Colon (tissue), 2 donors: ENCODE measurements around the gene PMVK.
"Not testable (repeated sequence)": the region's sequence is repeated elsewhere in the genome, so short reads cannot be mapped to it uniquely, and the experiment has no call there.

ENCODE experiments used
- FAIRE-seq: peaks from 2 replicates; lab custom pipeline; 2012; peaks lifted over from hg19 to GRCh38; lab: Jason Lieb, UNC
- donor health status: control.
- donor health status: control.

PMVK gene

DNA sequence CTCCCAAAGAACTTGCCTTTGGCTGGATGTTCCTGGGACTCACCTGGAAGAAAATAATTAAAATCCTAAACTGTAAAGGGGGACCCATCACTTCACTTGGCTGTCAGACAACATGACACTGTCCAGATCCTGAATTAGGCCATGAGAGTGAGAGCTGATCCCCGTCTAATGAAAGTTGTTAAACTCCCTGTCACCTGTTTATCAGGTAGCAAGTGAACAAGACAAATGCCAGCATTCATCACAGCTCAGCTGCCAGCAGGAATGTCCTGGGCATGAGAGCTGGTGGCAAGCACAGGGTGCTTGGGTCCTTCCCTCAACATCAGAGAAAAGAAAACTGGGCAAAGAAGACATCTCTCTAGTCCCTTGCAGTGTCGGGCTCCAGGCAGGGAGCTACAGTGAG is 23.8 kb downstream of the PMVK start:
- no peak for FAIRE-seq

DNA sequence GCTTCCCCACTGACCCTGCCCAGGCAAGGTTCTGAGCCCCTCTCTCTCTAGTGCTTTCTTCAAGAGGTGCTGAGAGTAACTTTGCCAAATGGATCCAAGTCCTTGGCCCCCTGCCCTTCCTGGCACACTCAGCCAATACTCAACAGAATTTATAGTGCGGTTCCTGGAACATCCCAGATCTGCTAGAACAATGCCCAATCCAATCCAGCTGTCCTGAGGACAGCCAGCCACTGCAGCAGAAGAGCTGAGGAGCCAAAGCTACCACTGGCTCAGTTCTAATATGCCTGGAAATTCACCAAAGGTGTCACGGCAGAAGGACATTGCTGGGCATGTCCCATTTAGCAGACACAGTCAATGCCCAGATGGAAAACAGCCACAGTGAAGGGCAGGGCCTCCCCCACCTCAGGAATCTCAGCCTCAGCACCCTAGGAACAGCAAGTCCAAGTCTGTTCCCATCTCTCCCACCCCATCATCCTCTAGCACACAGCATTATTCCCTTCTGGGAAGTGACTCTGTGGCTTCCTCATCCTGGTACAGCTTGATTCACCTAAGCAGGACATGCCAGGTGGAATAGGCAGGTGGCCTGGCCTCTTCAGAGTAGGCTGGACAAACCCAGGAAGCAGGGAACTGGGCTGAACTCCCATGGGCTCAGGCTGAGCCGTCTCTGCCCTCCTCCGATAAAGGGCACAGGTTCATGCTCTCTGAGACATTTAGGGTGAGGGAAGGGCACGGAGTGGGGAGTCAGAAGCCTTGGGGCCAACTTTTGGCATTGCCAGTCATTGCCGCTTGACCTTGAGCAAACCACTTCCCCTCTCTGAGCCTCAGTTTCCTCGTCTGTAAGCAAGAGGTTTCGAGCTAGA is 24.6 kb downstream of the PMVK start:
- no peak for FAIRE-seq

GRCh38 chr1:154910851-154911250 is 25.7 kb downstream of the PMVK start:
- no peak for FAIRE-seq

GRCh38 chr1:154908937-154909336 is 27.6 kb downstream of the PMVK start:
- no peak for FAIRE-seq

- FAIRE-seq = not testable (repeated sequence)
Observed at GRCh38 chr1:154908129-154908528, 28.4 kb downstream of the PMVK start.

- FAIRE-seq = no peak
Observed at GRCh38 chr1:154906621-154907081, 29.9 kb downstream of the PMVK start.

- no peak for FAIRE-seq
Observed at GRCh38 chr1:154902938-154903566, 33.5 kb downstream of the PMVK start.

- no peak for FAIRE-seq
Observed at GRCh38 chr1:154901591-154901990, 34.9 kb downstream of the PMVK start.

DNA sequence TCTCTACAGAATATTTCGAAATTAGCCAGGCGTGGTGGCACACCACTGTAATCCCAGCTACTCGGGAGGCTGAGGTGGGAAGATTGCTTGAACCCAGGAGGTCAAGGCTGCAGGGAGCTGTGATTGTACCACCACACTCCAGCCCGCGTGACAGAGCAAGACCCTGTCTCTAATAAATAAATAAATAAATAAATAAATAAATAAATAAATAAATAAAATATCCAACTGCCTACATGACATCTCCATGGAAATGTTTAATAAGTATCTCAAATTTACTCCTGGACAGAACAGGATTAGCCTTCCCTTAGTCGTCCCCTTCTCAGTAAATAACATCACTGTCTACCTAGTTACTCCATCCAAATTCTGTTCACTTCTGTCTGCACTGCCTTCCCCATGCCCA is 37.5 kb downstream of the PMVK start:
- no peak for FAIRE-seq

DNA sequence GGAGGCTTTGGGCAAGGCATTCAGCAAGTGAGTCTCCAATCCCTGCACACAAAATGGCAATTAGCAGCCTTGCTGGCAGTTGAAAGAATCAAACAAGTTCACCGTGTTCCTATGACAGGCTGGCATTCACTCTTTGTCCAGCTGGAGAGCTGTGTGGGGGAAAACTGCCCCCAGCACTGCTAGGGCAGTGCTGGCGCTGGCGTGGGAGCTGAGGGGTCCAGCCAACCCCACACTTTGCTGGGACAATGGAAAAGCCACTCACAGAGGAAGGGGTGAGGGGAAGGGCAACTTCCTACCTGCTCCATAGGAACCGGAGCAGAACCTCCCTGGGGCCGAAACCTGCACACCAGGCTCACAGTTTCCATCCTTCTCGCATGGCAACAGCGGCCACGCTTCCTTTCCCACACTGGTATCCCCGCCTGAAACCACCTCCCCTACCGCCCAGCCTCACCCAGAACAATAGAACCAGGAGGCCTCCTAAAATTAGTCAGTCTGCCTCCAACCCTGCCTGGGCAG is 39.7 kb downstream of the PMVK start:
- FAIRE-seq = no peak

GRCh38 chr1:154895798-154896197 is 40.7 kb downstream of the PMVK start:
- no peak for FAIRE-seq

DNA sequence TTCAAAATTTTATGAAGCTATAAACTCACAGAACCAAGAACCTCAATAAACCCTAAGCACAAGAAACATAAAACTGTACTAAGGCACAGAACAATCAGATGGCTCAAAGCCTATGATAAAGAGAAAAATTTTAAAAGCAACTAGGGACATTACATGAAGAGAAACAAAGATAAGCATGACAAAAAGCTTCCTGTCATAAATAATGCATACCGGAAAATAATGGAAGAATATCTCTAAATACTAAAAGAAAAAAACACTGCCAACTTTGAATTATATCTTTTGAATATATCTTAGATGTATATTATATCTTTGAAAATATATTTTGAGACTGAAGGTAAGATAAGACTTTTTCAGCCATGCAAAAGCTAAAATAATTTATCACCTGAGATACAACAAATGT is 45.1 kb downstream of the PMVK start:
- no peak for FAIRE-seq

- no peak for FAIRE-seq
Observed at GRCh38 chr1:154888757-154889156, 47.8 kb downstream of the PMVK start.

DNA sequence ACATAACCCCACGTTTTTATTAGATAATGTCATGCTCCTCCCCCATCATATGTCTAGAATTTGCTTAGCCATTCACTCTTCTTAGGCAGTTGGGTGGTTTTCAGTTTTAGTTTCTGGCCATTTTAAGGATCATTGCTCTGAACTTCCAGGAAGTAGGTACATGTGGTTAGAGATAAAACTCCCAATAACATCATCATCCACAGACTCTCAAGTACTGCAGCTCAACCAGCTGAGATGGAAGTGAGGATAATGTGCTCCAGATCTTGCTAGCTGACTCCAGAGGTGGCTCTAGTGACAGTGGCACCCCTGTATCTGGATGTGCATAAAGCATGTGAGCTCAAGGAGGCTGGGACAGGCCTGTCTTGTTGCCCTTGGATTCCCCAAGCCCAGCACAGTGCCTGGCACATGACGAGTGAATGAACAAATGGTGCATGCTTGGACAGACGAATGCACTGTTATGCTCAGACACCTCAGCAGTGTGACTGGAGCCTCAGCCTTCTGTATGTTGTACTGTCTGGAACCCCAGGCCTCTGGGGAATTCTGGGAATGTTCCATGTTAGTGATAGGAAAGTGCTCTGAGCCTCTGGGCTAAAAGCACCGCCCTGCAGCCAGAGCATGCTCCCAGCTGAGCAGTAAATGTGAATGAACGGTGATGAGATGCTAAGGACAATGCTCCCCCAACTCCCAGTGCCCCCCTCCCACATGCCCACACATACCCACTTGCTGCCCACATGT is 50.1 kb downstream of the PMVK start:
- FAIRE-seq = no peak

DNA sequence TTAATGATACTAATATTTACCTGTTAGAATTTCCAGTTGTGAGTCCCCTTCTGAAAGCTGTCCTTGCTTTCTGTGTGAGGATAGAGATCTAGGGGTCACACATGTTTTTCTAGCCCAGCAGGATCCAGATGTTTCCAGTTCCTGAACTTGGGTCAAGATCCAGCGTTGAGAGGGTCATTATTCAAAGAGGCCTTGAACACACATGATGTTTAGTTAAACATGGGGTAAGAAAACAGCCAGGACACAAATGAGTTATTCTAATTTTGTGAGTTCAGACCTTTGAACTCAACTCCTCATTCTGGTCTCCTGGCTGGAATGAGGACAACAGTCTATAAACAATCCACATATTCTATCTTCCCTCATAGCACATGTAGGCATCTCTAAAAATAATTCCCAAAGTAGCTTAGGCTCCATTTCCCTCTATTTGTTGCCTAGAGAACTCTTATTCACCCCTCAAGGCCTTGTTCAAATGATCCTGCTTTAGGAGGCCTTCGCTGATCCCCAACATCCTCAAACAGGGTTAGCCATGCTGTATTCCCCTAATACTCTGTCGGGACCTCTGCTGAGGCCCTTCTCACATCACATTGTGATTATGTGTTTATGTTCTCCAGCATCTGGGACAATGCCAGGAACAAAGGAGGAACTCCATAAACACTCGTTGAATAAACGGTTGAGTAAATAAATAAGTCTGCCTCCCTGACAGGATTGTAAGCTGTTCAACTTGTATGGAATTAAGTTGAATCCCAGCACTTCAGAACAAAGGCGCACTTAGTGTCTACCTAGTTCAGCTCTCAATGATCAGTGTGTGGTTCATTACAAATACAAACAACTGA is 51.4 kb downstream of the PMVK start:
- FAIRE-seq = no peak

GRCh38 chr1:154883919-154884868 is 52.3 kb downstream of the PMVK start:
- FAIRE-seq = no peak

DNA sequence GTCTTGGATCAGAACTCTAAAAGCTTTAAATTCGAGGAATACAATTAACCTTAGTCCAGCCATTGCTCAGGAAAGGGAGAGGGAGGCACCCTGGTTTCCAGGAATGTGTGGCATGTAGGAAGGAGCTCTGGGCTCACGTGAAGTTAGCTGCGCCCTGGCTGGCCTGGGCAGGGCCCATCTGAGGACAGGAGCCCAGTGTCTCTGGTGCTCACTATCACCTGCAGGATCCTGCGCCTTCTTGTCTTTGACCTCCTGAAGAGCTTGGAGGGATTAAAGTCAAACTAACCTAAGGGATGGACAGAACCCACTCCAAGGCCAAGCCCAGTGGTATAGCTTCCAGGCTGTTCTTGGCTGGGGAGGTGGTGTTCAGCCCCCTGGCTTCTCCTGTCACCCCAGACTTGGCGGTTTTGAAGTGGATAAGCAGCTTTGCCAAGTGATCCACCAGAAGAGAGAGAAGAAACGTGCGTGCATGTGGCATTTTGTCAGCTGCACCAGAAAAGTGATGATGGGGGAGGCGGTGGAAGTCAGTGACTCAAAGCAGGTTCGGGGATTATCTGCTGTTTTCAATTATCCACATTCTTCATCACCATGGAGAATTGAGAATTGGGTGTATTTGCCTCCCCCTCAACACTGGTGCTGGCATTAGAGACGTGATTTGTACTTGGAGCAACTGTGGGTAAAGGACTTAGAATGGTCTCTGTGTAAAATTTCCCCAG is 54.5 kb downstream of the PMVK start:
- FAIRE-seq = no peak

DNA sequence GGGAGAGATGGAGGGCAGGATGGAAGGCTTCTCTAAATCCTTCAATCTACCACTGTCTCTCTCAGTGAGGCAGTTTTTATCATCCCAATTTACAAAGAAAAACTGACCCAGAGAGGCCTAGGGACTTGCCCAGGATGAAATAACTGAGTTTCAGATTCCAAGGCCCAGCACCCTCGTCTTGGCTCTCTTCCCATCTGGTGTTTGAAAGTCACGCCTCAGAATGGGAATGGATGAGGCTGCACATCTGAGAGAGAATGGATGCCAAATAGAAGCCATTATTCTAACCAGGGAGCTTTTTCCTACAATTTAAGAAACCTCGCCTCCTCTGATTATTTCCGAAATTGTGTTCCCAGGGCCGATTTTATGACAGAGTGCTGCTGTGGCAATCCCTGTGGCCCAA is 55.8 kb downstream of the PMVK start:
- FAIRE-seq = no peak

DNA sequence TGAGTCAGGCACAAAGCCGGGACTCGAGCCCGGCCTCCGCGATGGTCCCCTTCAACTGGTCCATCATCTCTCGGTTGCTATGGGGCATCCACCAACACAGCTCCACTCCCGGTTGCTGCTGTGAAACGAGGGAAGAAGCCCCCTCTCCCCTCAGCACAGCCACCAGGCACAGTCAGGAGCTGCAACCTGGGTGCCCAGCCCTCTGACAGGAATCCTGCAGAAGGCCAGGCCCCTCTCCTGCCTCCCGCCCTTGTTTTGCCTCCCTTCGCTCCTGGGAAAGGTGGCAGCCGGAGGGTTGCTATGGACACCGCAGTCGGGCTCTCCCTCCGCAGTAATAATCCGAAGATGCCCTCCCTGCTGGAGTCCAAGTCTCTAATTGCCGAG is 57.5 kb downstream of the PMVK start:
- no peak for FAIRE-seq
